ENCODE measurements around the gene LRRC74B. TPM values are rescaled to one million over a fixed set of nuclear protein-coding genes. Genes with fewer than 3 reads are reported as not detected.

Gene LRRC74B
- total and polyA plus RNA-seq, 12 donors: not detected

GRCh38 chr22:21098099-21098671 lies 52.4 kb downstream of the LRRC74B start:
- no peaks in the 10 kb centered on the region for H3K36me3 ChIP-seq
- ATAC-seq: no peak
- no peak overlapping the region for H3K4me3 ChIP-seq
- no peak overlapping the region for H3K27ac ChIP-seq
- intact Hi-C loops (cut with DNase I): loop anchor here in 1 of 10 donors (10.0 kb wide), 1 partner anchor 63 kb away; the partner anchor contains the start of gene SLC7A4
- DNase-seq: no peak
- TF ChIP-seq CTCF (IDR thresholded peaks at IDR 0.05): no peak
- peaks cover 0 to 7% (median 5%) of the 10 kb centered on the region in 9 donors for H3K4me1 ChIP-seq
- no peaks in the 10 kb centered on the region for H3K9me3 ChIP-seq
- WGBS, 2 donors: 45 to 71% methylated on average over 1 of the region's 1 CpG
- peaks cover 0 to 32% (median 7%) of the 10 kb centered on the region in 7 donors for H3K27me3 ChIP-seq

- H3K4me1 ChIP-seq: peaks cover 0 to 7% (median 5%) of the 10 kb centered on the region in 9 donors
- no peaks in the 10 kb centered on the region for H3K36me3 ChIP-seq
- peaks cover 0 to 39% (median 8%) of the 10 kb centered on the region in 7 donors for H3K27me3 ChIP-seq
- intact Hi-C loops (cut with DNase I): loop anchor here in 1 of 10 donors (10.0 kb wide), 1 partner anchor 65 kb away; the partner anchor contains the start of gene SLC7A4
- no peak for DNase-seq
- no peaks in the 10 kb centered on the region for H3K9me3 ChIP-seq
- no peak for ATAC-seq
- TF ChIP-seq CTCF (IDR thresholded peaks at IDR 0.05): no peak
- no peak overlapping the region for H3K27ac ChIP-seq
- no peak overlapping the region for H3K4me3 ChIP-seq
These were observed 53.8 kb downstream of the LRRC74B start for GRCh38 chr22:21099578-21099977.

DNA sequence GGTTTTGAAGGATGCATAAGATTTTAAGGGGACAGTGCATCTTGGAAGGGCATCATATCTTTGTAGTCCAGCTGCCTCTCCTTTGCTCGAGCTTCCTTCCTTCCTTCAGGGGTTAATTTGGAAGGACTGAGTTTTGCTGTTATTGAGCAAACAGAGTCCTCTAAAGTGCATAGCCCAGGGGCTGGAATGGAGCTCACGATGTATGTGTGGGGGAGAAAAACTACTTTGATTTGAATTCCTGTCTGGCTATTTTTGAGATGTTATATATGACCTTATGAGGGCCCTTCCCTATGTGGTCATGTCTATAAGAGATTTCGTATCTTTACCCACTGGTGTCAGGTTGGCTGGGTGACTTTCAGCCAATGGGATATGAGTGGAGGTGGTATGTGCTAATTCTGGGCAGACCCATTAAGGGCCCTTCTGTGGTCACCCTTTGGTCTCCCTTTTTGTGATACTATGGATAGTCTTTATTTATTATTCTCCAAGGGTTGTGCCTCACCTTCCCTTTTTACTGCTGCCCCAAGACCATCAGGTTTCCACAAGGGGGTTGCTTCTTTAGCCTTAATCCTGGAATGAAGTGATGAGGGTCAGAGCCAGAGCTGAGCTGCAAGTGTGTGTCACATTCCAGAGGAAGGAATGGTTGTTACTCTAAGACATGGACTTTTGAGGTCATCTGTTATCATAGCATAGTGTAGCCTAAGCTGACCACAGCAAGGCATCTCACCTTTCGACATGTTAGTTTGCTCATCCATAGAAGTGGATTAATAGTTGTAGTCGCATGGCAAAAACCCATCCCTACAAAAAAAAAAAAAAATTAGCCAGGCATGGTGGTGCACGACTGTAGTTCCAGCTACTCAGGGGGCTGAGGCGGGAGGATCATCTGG lies 54.6 kb downstream of the LRRC74B start:
- H3K4me1 ChIP-seq: peaks cover 0 to 7% (median 5%) of the 10 kb centered on the region in 9 donors
- ATAC-seq: no peak
- peaks cover 0 to 43% (median 8%) of the 10 kb centered on the region in 7 donors for H3K27me3 ChIP-seq
- H3K36me3 ChIP-seq: no peaks in the 10 kb centered on the region
- no peak for DNase-seq
- intact Hi-C loops (cut with DNase I): loop anchor here in 1 of 10 donors (10.0 kb wide), 1 partner anchor 66 kb away; the partner anchor contains the start of gene SLC7A4
- WGBS, 2 donors: 68 to 71% methylated on average over 7 of the region's 7 CpGs
- no peak for TF ChIP-seq CTCF (IDR thresholded peaks at IDR 0.05)
- H3K4me3 ChIP-seq: no peak overlapping the region
- H3K27ac ChIP-seq: no peak overlapping the region
- H3K9me3 ChIP-seq: no peaks in the 10 kb centered on the region

DNA sequence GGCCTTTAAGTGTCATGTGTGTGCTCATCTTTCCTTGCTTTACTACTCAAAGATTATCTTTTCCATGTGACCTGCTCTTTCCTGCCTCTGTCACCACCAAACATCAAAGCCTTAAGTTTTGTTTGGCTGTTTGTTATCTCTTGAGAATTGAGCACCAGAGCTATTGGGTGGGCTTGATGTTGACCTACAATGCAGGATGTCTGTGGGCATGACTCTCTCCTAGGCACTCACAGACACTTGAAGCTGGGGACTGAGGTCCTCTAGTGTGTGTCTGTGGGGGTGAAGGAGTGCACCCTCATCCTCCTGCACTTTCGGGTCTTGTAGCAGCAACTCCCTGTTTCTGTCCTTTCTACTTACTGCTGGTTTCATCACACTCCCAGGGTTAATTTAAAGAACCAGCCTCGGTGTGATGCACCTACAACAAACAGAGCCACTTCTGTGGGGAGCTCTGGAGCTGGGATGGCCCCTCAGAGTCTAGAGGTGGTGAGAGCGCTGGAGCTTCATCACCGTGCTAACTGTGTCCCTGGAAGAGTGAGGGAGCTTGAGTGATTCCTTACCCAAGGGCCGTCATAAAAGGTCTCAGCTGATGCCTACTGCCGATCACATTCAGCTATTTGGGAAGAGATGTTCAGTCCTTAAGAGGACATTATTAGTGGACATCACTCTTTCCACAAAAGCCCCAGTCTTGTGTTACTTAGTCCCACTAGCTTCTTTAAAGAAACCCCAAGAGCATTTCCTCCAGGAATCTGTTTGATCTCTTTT lies 56.3 kb downstream of the LRRC74B start:
- H3K4me3 ChIP-seq: no peak overlapping the region
- peaks cover 0 to 7% (median 5%) of the 10 kb centered on the region in 9 donors for H3K4me1 ChIP-seq
- ATAC-seq: no peak
- TF ChIP-seq CTCF (IDR thresholded peaks at IDR 0.05): no peak
- no peak overlapping the region for H3K27ac ChIP-seq
- peaks cover 0 to 43% (median 21%) of the 10 kb centered on the region in 7 donors for H3K27me3 ChIP-seq
- DNase-seq: no peak
- intact Hi-C loops (cut with DNase I): loop anchor here in 1 of 10 donors (10.0 kb wide), 1 partner anchor 67 kb away; the partner anchor contains the start of gene SLC7A4
- 69 to 74% methylated on average over 6 of the region's 6 CpGs for WGBS, 2 donors
- no peaks in the 10 kb centered on the region for H3K36me3 ChIP-seq
- no peaks in the 10 kb centered on the region for H3K9me3 ChIP-seq

Data from heart right ventricle (tissue), 16 donors.